HG02981 (cell line): Measurements from ENCODE around the gene CDH1.
A peak's percentile ranks its signal among the peaks of the same experiment; 100 is the strongest.
"Not testable (repeated sequence)": the region's sequence is repeated elsewhere in the genome, so short reads cannot be mapped to it uniquely, and the experiment has no call there.

Experiments used
- ATAC-seq: cut with Tn5 transposase; IDR thresholded peaks from one replicate; pipeline ENCODE4 v1.9.1; 2021; ENCODE audit warnings: mild to moderate bottlenecking, moderate library complexity; ENCODE audit not compliant: unreplicated experiment

The CDH1 gene

DNA sequence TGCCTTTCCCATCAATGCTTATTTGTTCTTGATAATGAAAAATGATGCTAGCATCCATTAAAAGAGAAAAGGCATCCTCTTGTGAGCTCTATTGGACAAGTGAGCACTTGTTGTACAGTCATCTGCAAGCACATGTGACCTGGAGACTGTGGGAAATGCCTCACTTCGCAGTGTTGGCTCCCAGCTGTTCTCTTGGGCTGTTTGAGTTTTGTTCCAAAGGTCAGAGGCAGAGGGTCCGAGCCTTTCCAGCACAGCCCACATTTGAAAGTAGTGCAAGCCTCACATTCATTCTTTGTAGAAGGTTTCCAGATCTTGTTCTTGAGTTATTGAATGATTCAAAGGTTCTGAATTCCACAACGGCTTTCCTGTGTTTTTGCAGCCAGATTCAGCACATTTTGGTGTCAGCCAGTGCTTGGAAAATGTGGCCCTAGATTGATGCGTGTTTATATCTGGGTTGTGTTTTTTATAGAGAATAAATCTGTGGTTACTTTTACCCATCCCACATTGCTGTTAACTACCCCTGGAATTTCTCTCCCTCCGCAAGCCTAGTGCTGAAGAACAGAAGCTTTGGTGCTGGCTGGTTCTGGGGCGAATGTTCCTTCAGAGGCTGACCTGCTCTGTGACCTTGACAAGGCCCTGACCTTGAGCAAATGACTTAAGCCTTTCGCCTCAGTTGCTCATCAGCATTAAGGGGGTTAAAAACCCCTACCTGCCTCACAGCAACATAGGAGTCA, 49.8 kb downstream of the CDH1 start:
- ATAC-seq: no peak

GRCh38 chr16:68787419-68787807, 50.3 kb downstream of the CDH1 start:
- ATAC-seq: not testable (repeated sequence)

DNA sequence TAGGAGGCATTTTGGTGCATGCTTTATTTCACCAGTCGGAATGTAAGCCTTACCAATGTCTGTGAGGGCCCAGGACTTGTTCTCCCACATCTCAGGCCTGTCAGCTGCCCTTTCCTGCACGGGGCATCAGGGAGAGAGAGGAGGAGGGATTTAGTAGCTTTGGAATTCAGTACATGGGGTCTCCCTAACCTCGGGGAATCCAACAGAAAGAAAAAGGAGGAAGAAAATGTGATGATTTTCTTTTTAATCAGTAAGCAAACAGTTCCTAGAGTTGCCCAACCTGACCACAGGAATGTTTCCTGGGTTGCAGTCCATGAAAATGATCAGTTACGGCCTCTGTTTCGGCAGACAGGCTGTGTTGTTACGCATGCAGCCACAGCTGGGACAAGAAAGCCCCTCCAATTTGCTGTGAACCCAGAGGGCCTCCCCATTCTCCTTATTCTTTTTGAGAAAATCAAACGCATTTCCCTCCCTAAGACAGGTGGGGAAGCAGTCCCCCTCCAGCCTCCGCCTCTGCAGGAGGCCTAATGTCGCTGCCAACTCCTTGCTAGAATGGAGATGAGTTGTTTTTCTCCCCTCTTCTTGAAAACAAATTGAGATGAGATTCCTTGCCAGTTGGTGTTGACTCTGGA, 53.2 kb downstream of the CDH1 start:
- no peak for ATAC-seq

DNA sequence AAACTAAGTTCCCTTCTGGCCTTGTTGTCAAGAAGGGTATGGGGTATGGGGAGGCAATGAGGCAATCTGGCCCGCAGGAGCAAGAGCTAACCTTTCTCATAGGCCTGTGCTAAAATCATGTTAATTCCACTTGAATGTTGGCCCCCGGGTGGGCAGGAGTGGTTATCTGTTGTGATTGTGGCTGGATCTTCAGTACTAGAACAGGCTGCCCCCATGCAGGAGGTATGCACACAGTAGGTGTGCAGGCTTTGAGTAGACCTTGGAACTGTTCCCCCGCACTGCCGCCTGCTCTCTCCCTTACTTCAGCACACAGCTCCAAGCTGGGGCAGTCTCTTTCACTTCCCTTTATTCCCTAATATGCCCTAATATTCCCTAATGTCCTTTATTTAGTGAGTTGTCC, 53.9 kb downstream of the CDH1 start:
- ATAC-seq: no peak

DNA sequence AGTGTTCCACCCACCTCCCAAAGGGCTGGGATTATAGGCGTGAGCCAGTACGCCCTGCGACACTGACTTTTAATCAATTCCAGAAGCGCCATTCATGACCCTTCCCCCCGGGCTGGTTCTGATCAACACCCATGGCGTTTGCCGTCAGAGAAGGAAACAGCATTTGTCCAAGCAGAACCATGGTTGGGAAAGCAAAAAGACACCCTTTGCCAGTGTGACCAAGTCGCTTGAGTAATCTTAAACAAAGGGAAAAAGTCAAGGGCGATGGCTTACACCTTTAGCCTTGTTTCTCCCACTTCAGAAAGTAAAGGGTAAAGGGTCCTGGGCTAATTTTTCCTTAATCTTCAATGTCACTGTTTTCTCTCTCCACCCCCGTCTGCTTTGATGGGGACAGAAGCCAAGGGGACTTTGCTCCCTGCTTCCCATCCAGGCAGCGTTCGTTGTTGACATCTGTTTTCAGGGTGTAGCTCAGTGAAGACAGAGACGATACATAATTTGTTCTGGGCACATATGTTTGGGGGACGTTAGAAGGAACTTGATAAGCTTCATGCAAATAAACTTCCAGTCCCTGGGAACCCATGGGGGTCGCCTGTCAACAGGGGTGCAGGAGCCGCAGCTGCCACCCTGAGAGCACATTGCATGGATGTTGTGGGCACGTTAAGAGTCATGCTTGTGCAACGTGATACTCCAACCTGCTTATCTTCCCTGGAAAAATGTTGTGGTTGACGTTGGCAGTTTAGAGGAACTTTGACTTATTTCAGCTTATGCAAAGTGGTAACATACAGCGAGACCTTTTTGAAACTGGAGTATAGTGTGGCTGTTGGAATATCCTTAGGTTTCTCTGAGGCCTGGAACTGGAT, 55.6 kb downstream of the CDH1 start:
- no peak for ATAC-seq

GRCh38 chr16:68793401-68793857, 56.3 kb downstream of the CDH1 start:
- no peak for ATAC-seq

- ATAC-seq: no peak
Observed at GRCh38 chr16:68798398-68798797, 61.3 kb downstream of the CDH1 start.

- ATAC-seq: peak; percentile 61
Observed at GRCh38 chr16:68800257-68800875, 63.3 kb downstream of the CDH1 start.

GRCh38 chr16:68802190-68802589, 65.1 kb downstream of the CDH1 start:
- no peak for ATAC-seq

DNA sequence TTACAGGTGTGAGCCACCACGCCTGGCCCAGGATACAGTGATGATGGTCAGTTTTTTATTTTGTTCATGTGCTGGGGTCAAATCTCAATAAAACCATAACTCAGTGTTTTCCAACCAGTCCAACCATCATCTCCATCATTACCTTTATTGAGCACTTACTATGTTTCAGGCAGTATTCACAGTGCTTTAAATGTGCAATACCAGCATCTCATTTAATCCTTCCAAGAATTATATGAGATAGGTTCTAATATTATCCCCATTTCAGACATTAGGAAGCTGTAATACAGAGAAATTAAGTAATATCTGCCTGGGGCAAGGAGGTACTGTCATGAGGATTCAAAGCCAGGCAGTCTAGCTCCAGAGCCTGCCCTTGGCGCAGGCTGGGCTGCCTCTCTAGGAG, 69.3 kb downstream of the CDH1 start:
- ATAC-seq: no peak

DNA sequence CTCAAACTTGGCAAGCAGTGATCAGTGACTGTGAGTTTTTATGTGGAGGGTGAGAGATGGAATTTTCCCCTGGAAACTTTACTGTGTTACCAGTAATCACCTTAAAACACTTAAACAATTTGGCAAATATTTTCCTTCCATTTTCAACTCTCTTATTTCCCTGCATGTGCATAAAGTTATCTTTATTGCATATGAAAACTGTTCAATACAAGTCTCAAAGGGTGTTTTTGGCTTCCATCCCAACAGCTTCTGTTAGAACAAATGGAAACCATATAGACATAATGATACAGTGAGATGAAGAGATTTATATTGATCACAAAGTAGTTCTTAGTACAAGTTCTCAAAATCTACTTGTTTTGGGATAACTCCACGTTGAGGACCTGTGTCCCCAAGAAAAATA, 69.9 kb downstream of the CDH1 start:
- no peak for ATAC-seq

DNA sequence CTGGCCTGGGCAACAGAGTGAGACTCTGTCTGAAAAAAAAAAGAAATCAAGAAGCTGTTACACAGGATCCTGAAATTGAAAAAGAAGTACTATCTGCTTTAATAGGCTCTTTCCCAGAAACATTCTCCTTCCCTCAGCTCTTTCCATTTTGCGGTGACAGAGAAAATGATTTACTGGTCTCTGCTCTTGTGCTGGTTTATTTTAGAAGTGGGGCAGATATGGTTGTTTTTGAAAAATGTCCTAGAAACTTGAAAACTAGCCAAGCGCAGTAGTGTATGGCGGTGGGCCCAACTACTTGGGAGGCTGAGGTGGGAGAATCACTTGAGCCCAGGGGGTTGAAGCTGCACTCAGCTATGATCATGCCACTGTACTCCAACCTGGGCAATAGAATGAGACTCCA, 77.4 kb downstream of the CDH1 start:
- ATAC-seq: no peak

DNA sequence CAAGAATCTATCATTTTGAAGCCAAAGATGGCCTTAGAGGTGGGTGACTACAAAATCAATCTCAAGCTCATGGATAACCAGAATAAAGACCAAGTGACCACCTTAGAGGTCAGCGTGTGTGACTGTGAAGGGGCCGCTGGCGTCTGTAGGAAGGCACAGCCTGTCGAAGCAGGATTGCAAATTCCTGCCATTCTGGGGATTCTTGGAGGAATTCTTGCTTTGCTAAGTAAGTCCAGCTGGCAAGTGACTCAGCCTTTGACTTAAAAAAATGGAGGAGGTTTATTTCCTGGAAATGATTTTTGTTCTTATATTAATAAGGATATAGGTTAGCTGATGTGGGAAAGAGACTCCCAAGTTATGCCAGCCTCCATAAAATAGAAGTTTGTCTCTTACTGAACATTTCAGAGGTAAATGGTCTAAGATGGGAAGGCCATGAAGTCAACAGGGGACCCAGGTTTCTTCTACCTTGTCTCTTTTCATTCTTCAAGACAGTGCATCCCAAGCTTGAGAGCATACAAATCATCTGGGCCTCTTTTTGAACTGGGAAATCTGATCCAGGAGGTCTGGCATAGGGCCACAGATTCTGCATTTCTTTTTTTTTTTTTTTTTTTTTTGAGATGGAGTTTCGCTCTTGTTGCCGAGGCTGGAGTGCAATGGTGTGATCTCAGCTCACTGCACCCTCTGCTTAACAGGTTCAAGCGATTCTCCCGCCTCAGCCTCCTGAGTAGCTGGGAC, 86.5 kb downstream of the CDH1 start:
- no peak for ATAC-seq

DNA sequence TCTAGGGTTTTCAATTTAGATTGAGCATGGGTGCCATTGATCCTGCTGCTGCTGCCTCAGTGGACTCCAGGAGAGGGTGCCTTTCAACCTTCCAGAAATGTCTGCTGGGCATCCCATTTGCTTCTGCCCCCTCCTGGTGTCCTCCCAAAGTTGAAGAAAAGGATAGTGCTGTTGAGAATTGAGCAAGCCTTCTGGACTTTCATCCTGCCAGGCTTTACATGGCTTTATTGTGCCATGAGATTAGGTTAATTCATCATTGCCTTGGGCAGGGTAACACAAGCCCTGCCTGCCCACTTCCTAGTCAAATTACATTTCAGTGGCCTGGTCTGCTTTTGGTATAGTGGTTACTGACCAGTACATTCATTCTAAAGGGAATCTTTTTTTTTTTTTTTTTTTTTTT, 88.3 kb downstream of the CDH1 start:
- ATAC-seq: no peak

- no peak for ATAC-seq
Observed at GRCh38 chr16:68826652-68827051, 89.6 kb downstream of the CDH1 start.

DNA sequence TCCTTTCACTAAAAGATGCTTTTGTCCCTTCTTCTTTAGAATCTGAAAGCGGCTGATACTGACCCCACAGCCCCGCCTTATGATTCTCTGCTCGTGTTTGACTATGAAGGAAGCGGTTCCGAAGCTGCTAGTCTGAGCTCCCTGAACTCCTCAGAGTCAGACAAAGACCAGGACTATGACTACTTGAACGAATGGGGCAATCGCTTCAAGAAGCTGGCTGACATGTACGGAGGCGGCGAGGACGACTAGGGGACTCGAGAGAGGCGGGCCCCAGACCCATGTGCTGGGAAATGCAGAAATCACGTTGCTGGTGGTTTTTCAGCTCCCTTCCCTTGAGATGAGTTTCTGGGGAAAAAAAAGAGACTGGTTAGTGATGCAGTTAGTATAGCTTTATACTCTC, 96.2 kb downstream of the CDH1 start:
- ATAC-seq: no peak

DNA sequence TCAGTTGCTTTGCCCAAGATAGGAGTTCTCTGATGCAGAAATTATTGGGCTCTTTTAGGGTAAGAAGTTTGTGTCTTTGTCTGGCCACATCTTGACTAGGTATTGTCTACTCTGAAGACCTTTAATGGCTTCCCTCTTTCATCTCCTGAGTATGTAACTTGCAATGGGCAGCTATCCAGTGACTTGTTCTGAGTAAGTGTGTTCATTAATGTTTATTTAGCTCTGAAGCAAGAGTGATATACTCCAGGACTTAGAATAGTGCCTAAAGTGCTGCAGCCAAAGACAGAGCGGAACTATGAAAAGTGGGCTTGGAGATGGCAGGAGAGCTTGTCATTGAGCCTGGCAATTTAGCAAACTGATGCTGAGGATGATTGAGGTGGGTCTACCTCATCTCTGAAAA, 97.5 kb downstream of the CDH1 start:
- ATAC-seq: no peak

DNA sequence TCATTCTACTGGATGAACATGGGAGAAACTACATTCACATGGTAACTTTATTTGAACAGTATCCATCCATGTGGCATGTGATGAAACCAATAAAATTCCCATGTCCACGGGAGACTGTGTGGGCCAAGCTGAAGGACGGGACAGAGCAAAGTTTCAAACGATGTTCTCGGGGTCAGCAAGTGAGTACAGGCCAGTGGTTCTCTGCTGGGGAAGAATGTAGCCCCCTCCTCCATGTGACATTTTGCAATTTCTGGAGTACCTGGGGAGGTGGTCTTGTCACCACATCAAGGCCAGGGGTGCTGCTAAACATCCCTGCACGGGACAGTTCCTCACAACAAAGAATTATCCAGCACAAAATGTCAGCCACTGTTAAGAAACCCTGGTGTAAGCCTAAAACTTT, 98.9 kb downstream of the CDH1 start:
- no peak for ATAC-seq

- ATAC-seq: no peak
Observed at GRCh38 chr16:68839831-68840230, 102.7 kb downstream of the CDH1 start.

DNA sequence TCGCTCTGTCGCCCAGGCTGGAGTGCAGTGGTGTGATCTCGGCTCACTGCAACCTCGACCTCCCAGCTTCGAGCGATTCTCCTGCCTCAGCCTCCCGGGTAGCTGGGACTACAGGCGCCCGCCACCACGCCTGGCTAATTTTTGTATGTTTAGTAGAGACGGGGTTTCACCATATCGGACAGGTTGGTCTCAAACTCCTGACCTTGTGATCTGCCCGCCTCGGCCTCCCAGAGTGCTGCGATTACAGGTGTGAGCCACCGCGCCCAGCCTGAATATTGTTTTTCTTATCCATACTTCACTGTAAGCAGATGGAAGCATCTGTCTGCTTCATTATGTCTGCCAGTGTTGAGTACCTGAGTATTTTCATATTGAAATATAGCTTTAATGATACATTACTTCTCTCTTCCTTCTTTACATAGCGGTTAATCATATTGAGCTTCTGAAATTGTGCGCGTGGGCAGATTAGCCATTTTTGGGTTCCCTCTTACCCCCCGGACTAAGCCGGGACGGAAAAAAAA, 105.9 kb downstream of the CDH1 start:
- not testable (repeated sequence) for ATAC-seq
